ENCODE measurements around the gene POU2F3. TPM values are rescaled to one million over a fixed set of nuclear protein-coding genes. Genes with fewer than 3 reads are reported as not detected.

The POU2F3 gene
- total RNA-seq, 1 experiment from 2014 or later: not detected

DNA sequence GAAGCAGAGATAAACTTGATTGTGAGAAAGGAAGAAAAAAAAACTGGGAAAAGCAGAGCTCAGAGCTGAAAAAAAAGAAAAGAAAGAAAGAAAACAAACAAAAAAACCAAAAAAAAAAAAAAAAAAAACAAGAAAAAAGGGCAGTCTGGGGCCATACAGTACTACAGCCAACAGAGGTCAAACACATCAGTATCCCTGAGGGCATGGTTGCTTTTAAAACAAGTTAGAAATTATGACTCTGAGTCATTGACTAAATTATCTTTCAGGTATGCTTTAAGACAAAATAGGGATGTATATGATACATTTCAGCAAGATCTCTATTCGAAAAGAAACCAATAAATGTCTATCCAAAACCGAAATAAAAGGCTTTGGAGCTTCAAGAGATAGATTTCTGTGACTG is 48.1 kb downstream of the POU2F3 start:
- POLR2A ChIA-PET: interaction anchor here (0.6 kb wide), 2 partner anchors 107 to 236 kb away, joined by 3 to 9 read pairs; no protein-coding TSS in a partner anchor
- in situ Hi-C loops (cut with HindIII; ENCODE audit: low pct_unique_long_range_greater_than_20kb, low sequenced_read_pairs) (no loop called here), intact Hi-C loops (cut with micrococcal nuclease; ENCODE audit: unreplicated experiment) (no loop called here)
- ATAC-seq (no peak), DNase-seq (ENCODE audit: low read depth, low spot score) (no peak)
- Histone ChIP-seq H3K27me3 (ENCODE audit: control insufficient read depth, insufficient read depth, low read length) (peaks cover 33% of the 10 kb centered on the region), H3K4me1 (ENCODE audit: control insufficient read depth, insufficient read depth, low read length) (no peaks in the 10 kb centered on the region), H3K4me3 (ENCODE audit: low read depth in 2 of 2, low read length in 2 of 2) (no peak overlapping the region), H3K36me3 (ENCODE audit: control insufficient read depth, insufficient read depth, low read length) (no peaks in the 10 kb centered on the region), H3K9me3 (ENCODE audit: control insufficient read depth, insufficient read depth, low read depth, low read length) (no peaks in the 10 kb centered on the region), H3K27ac (ENCODE audit: low read length) (no peak overlapping the region)
- BruUV-seq (replicated peaks): no TSS peak
- TF ChIP-seq POLR2AphosphoS5 (IDR thresholded peaks at IDR 0.05; ENCODE audit: low read depth, low read length) (no peak), TCF7L2 (IDR thresholded peaks at IDR 0.05; ENCODE audit: low read depth, low read length) (no peak), SIN3A (IDR thresholded peaks at IDR 0.05; ENCODE audit: borderline replicate concordance, insufficient read depth, low read depth, low read length) (no peak)
- TF ChIP-seq, protein P1, sequence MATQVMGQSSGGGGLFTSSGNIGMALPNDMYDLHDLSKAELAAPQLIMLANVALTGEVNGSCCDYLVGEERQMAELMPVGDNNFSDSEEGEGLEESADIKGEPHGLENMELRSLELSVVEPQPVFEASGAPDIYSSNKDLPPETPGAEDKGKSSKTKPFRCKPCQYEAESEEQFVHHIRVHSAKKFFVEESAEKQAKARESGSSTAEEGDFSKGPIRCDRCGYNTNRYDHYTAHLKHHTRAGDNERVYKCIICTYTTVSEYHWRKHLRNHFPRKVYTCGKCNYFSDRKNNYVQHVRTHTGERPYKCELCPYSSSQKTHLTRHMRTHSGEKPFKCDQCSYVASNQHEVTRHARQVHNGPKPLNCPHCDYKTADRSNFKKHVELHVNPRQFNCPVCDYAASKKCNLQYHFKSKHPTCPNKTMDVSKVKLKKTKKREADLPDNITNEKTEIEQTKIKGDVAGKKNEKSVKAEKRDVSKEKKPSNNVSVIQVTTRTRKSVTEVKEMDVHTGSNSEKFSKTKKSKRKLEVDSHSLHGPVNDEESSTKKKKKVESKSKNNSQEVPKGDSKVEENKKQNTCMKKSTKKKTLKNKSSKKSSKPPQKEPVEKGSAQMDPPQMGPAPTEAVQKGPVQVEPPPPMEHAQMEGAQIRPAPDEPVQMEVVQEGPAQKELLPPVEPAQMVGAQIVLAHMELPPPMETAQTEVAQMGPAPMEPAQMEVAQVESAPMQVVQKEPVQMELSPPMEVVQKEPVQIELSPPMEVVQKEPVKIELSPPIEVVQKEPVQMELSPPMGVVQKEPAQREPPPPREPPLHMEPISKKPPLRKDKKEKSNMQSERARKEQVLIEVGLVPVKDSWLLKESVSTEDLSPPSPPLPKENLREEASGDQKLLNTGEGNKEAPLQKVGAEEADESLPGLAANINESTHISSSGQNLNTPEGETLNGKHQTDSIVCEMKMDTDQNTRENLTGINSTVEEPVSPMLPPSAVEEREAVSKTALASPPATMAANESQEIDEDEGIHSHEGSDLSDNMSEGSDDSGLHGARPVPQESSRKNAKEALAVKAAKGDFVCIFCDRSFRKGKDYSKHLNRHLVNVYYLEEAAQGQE (IDR thresholded peaks at IDR 0.05; ENCODE audit: insufficient read depth in 1 of 2, low read depth in 2 of 2, low read length in 1 of 2): no peak
- TF ChIP-seq, protein P2, sequence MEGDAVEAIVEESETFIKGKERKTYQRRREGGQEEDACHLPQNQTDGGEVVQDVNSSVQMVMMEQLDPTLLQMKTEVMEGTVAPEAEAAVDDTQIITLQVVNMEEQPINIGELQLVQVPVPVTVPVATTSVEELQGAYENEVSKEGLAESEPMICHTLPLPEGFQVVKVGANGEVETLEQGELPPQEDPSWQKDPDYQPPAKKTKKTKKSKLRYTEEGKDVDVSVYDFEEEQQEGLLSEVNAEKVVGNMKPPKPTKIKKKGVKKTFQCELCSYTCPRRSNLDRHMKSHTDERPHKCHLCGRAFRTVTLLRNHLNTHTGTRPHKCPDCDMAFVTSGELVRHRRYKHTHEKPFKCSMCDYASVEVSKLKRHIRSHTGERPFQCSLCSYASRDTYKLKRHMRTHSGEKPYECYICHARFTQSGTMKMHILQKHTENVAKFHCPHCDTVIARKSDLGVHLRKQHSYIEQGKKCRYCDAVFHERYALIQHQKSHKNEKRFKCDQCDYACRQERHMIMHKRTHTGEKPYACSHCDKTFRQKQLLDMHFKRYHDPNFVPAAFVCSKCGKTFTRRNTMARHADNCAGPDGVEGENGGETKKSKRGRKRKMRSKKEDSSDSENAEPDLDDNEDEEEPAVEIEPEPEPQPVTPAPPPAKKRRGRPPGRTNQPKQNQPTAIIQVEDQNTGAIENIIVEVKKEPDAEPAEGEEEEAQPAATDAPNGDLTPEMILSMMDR (IDR thresholded peaks at IDR 0.05): no peak
- CTCF ChIA-PET: interaction anchor here (0.7 to 1.5 kb wide), 3 partner anchors 15 to 48 kb away, joined by 4 to 5 read pairs (median 5); partner anchors contain the start of gene POU2F3

DNA sequence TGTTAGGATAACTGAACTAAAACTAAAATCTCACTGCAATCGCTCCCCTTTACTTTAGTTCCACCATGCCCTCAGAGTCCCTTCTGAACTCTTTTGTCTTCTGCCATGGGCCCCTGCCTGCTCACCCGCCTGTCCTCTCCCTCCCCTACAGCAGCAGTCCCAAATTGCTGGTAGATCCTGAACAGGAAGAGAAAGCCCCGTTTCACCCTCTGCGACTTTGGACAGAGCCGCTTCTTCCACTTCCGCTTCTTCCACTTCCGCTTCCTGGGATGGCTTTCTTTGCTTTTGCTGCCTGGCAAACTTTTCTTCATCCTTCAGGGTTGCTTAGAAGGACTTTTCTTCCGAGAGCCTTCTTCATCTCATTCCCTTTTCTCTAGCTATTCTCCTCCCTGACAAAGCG is 49.5 kb downstream of the POU2F3 start:
- in situ Hi-C loops (cut with HindIII; ENCODE audit: low pct_unique_long_range_greater_than_20kb, low sequenced_read_pairs) (no loop called here), intact Hi-C loops (cut with micrococcal nuclease; ENCODE audit: unreplicated experiment) (no loop called here)
- ATAC-seq: no peak
- H3K36me3 ChIP-seq (ENCODE audit: control insufficient read depth, insufficient read depth, low read length): no peaks in the 10 kb centered on the region
- ChIA-PET POLR2A (no interaction called here), CTCF (interaction anchor here (1.0 to 1.5 kb wide), 3 partner anchors 14 to 60 kb away, joined by 3 to 5 read pairs (median 3); no protein-coding TSS in a partner anchor)
- no TSS peak for BruUV-seq (replicated peaks)
- TF ChIP-seq, protein P2 (IDR thresholded peaks at IDR 0.05): no peak
- TF ChIP-seq TCF7L2 (IDR thresholded peaks at IDR 0.05; ENCODE audit: low read depth, low read length) (no peak), SIN3A (IDR thresholded peaks at IDR 0.05; ENCODE audit: borderline replicate concordance, insufficient read depth, low read depth, low read length) (no peak), POLR2AphosphoS5 (IDR thresholded peaks at IDR 0.05; ENCODE audit: low read depth, low read length) (no peak)
- TF ChIP-seq, protein P1 (IDR thresholded peaks at IDR 0.05; ENCODE audit: insufficient read depth in 1 of 2, low read depth in 2 of 2, low read length in 1 of 2): no peak
- no peak for DNase-seq (ENCODE audit: low read depth, low spot score)
- H3K27me3 ChIP-seq (ENCODE audit: control insufficient read depth, insufficient read depth, low read length): peaks cover 46% of the 10 kb centered on the region
- H3K9me3 ChIP-seq (ENCODE audit: control insufficient read depth, insufficient read depth, low read depth, low read length): no peaks in the 10 kb centered on the region
- no peak overlapping the region for H3K27ac ChIP-seq (ENCODE audit: low read length)
- no peak overlapping the region for H3K4me3 ChIP-seq (ENCODE audit: low read depth in 2 of 2, low read length in 2 of 2)
- no peaks in the 10 kb centered on the region for H3K4me1 ChIP-seq (ENCODE audit: control insufficient read depth, insufficient read depth, low read length)
